GM23338 (cell line): ENCODE results near the gene DCST1. TPM values are rescaled to one million over a fixed set of nuclear protein-coding genes. Genes with fewer than 3 reads are reported as not detected.

Experiments used
- ATAC-seq: fragments of 200-7000 bp; cut with Tn5 transposase; 3 replicates; pipeline ENCODE4 v1.9.1; 2020
- DNase-seq: peaks from one replicate; pipeline ENCODE4 v3.0.0-alpha.2; 2015; ENCODE audit warnings: low spot score
- H2AFZ ChIP-seq: fragments of 200-600 bp; sonication (generic); 2 replicates; pipeline ENCODE4 v1.8.0; 2016; ENCODE audit warnings: antibody characterized with exemption, mild to moderate bottlenecking, moderate library complexity
- H3F3A ChIP-seq: fragments of 200-600 bp; sonication (generic); replicated peaks from 2 replicates; pipeline ENCODE4 v1.8.0; 2017; ENCODE audit warnings: antibody characterized with exemption, mixed run types, low read depth
- H3K27ac ChIP-seq: fragments of 200-600 bp; sonication (generic); 2 replicates; pipeline ENCODE4 v1.6.1; 2016; ENCODE audit warnings: low read depth
- H3K27me3 ChIP-seq: fragments of 200-600 bp; sonication (generic); 2 replicates; pipeline ENCODE4 v1.8.0; 2016; ENCODE audit warnings: mild to moderate bottlenecking, mixed run types, moderate library complexity; ENCODE audit not compliant: insufficient read depth
- H3K36me3 ChIP-seq: fragments of 200-600 bp; sonication (generic); 2 replicates; pipeline ENCODE4 v1.8.0; 2016; ENCODE audit warnings: mild to moderate bottlenecking; ENCODE audit not compliant: insufficient read depth
- H3K4me1 ChIP-seq: fragments of 200-600 bp; sonication (generic); 2 replicates; pipeline ENCODE4 v1.8.0; 2016; ENCODE audit warnings: mild to moderate bottlenecking, moderate library complexity; ENCODE audit not compliant: insufficient read depth
- H3K4me2 ChIP-seq: fragments of 200-600 bp; sonication (generic); 2 replicates; pipeline ENCODE4 v1.7.1; 2017; ENCODE audit warnings: mixed run types
- H3K4me3 ChIP-seq: fragments of 200-600 bp; sonication (generic); 2 replicates; pipeline ENCODE4 v1.6.1; 2016; ENCODE audit warnings: mixed run types
- H3K79me2 ChIP-seq: fragments of 200-600 bp; sonication (generic); replicated peaks from 2 replicates; pipeline ENCODE4 v1.8.0; 2017; ENCODE audit warnings: mild to moderate bottlenecking; ENCODE audit not compliant: insufficient read depth
- H3K9me2 ChIP-seq: fragments of 200-600 bp; sonication (generic); 2 replicates; pipeline ENCODE4 v1.8.0; 2017; ENCODE audit not compliant: insufficient read depth
- H4K20me1 ChIP-seq: fragments of 200-600 bp; sonication (generic); replicated peaks from 2 replicates; pipeline ENCODE4 v1.8.0; 2017; ENCODE audit warnings: mild to moderate bottlenecking; ENCODE audit not compliant: insufficient read depth
- H3K27ac Mint-ChIP-seq: 2 replicates; pipeline ENCODE4 v1.8.0; 2020; ENCODE audit warnings: inconsistent platforms, mild to moderate bottlenecking, moderate library complexity, mixed read lengths
- H3K27me3 Mint-ChIP-seq: 3 replicates; pipeline ENCODE4 v1.8.0; 2022; ENCODE audit warnings: low read depth, mild to moderate bottlenecking, moderate library complexity, mixed read lengths, inconsistent platforms; ENCODE audit not compliant: insufficient read depth, poor library complexity
- H3K36me3 Mint-ChIP-seq: 3 replicates; pipeline ENCODE4 v1.8.0; 2021; ENCODE audit warnings: low read depth, mild to moderate bottlenecking, inconsistent platforms, moderate library complexity, mixed read lengths
- H3K4me1 Mint-ChIP-seq: 3 replicates; pipeline ENCODE4 v1.8.0; 2020; ENCODE audit warnings: mild to moderate bottlenecking, inconsistent platforms, mixed read lengths
- H3K4me3 Mint-ChIP-seq: 3 replicates; pipeline ENCODE4 v1.8.0; 2021; ENCODE audit warnings: moderate library complexity, mild to moderate bottlenecking, inconsistent platforms, mixed read lengths
- H3K9me3 Mint-ChIP-seq: 3 replicates; pipeline ENCODE4 v1.8.0; 2020; ENCODE audit warnings: moderate library complexity, mild to moderate bottlenecking, inconsistent platforms, mixed read lengths
- CREB1 ChIP-seq: fragments of 250-450 bp; sonication (Bioruptor Pico); IDR thresholded peaks from 2 replicates; pipeline ENCODE4 v1.5.0; 2020; ENCODE audit warnings: low read depth, mild to moderate bottlenecking, moderate library complexity
- CTCF ChIP-seq, 2 experiments: fragments of 200-600 bp in 1 of 2; sonication (generic) in 1 of 2; conservative IDR thresholded peaks; 2 replicates each; pipeline versions ENCODE4 v1.5.1 to v1.6.1; 2016 to 2017; ENCODE audit warnings: antibody characterized with exemption in 2 of 2, low read depth in 2 of 2, mild to moderate bottlenecking in 2 of 2, moderate library complexity in 1 of 2
- ETS1 ChIP-seq: IDR thresholded peaks from 2 replicates; pipeline ENCODE4 v1.6.1; 2016; ENCODE audit warnings: antibody characterized with exemption
- EZH2phosphoT487 ChIP-seq: fragments of 200-600 bp; sonication (generic); IDR thresholded peaks from one replicate; pipeline ENCODE4 v1.8.1; 2018; ENCODE audit warnings: antibody characterized with exemption; ENCODE audit not compliant: unreplicated experiment
- REST ChIP-seq: IDR thresholded peaks from one replicate; pipeline ENCODE4 v1.6.1; 2018; ENCODE audit warnings: antibody characterized with exemption; ENCODE audit not compliant: unreplicated experiment
- ZNF331 ChIP-seq: fragments of 250-450 bp; sonication (Bioruptor Pico); IDR thresholded peaks from 2 replicates; pipeline ENCODE4 v1.5.0; 2020; ENCODE audit warnings: low read depth, mild to moderate bottlenecking, moderate library complexity
- ZNF462 ChIP-seq: fragments of 250-450 bp; sonication (Bioruptor Pico); IDR thresholded peaks from 2 replicates; pipeline ENCODE4 v1.5.0; 2020; ENCODE audit warnings: mild to moderate bottlenecking, moderate library complexity
- polyA plus RNA-seq: library from polyadenylated mRNA; unstranded; fragments of >200 nt; fragmentation: Nextera tagmentation; extraction: Ambion mirVana; gene quantifications from 2 replicates; pipeline ENCODE4 v1.2.1, GENCODE V29; 2016
- total RNA-seq: library from RNA; depleted of rRNA; stranded (reverse); fragments of >200 nt; shearing (Covaris generic); gene quantifications from 2 replicates; pipeline ENCODE4 v1.2.3, GENCODE V29; 2014

DCST1 gene
- total and polyA plus RNA-seq, 2 experiments from 2014 or later, result not detected

GRCh38 chr1:155071701-155072100 lies 38.1 kb downstream of the DCST1 start:
- Histone ChIP-seq H3K27ac (no peak overlapping the region), H3K4me1 (peaks cover 19% of the 10 kb centered on the region), H2AFZ (peak overlapping the region; percentile 1; the same call in 1 of the 2 replicates), H4K20me1 (peaks cover 3% of the 10 kb centered on the region), H3K36me3 (no peaks in the 10 kb centered on the region), H3K9me2 (no peaks in the 10 kb centered on the region), H3K4me3 (peak overlapping the region; percentile 66), H3K27me3 (peaks cover 37% of the 10 kb centered on the region), H3F3A (peaks cover 19% of the 10 kb centered on the region), H3K4me2 (peak overlapping the region; percentile 100), H3K79me2 (no peaks in the 10 kb centered on the region)
- TF ChIP-seq EZH2phosphoT487, result no peak
- TF ChIP-seq CREB1 (CRISPR knock-in tag), result peak; percentile 76
- H3K36me3 Mint-ChIP-seq, result peaks cover 19% of the 10 kb centered on the region
- peak overlapping the region; percentile 71 for H3K4me3 Mint-ChIP-seq
- peaks cover 39% of the 10 kb centered on the region for H3K4me1 Mint-ChIP-seq
- H3K9me3 Mint-ChIP-seq, result no peaks in the 10 kb centered on the region
- peaks cover 28% of the 10 kb centered on the region for H3K27me3 Mint-ChIP-seq
- ATAC-seq (peak; percentile 76), DNase-seq (peak; percentile 99)
- H3K27ac Mint-ChIP-seq, result no peak overlapping the region

GRCh38 chr1:155072531-155073289 lies 39.1 kb downstream of the DCST1 start:
- DNase-seq (no peak), ATAC-seq (no peak)
- Histone ChIP-seq H3K4me1 (peaks cover 19% of the 10 kb centered on the region), H2AFZ (no peak overlapping the region), H3K27ac (no peak overlapping the region), H3K9me2 (no peaks in the 10 kb centered on the region), H3K36me3 (no peaks in the 10 kb centered on the region), H3F3A (peaks cover 19% of the 10 kb centered on the region), H4K20me1 (peaks cover 3% of the 10 kb centered on the region), H3K79me2 (no peaks in the 10 kb centered on the region), H3K27me3 (peaks cover 47% of the 10 kb centered on the region), H3K4me2 (peak overlapping the region; percentile 72), H3K4me3 (peak overlapping the region; percentile 32; the same call in 1 of the 2 replicates)
- H3K4me3 Mint-ChIP-seq, result peak overlapping the region; percentile 71; the same call in 1 of the 3 replicates
- H3K9me3 Mint-ChIP-seq, result no peaks in the 10 kb centered on the region
- no peak overlapping the region for H3K27ac Mint-ChIP-seq
- peaks cover 39% of the 10 kb centered on the region for H3K4me1 Mint-ChIP-seq
- H3K27me3 Mint-ChIP-seq, result peaks cover 36% of the 10 kb centered on the region
- H3K36me3 Mint-ChIP-seq, result peaks cover 10% of the 10 kb centered on the region
- no peak for TF ChIP-seq ZNF462 (CRISPR knock-in tag)
- no peak for TF ChIP-seq REST
- TF ChIP-seq CTCF (conservative IDR thresholded peaks at IDR 0.05; ENCODE audit: low read depth in 2 of 2), result no peak
- no peak for TF ChIP-seq ETS1
- no peak for TF ChIP-seq ZNF331 (CRISPR knock-in tag)
